ENCODE data around the gene FBXL20.

- no peak for TF ChIP-seq CTCF (conservative IDR thresholded peaks at IDR 0.05; ENCODE audit: low read depth, low read length)
- no peak for TF ChIP-seq EZH2phosphoT487 (IDR thresholded peaks at IDR 0.05; ENCODE audit: borderline replicate concordance, low read length)
Measured at GRCh38 chr17:39236450-39236927, 164.9 kb downstream of the FBXL20 start.
